HCT116 (cell line): Measurements from ENCODE around the gene FAM200B. TPM values are rescaled to one million over a fixed set of nuclear protein-coding genes. Genes with fewer than 3 reads are reported as not detected.

Experiments
- ATAC-seq: fragments of 200-7000 bp; cut with Tn5 transposase; 2 replicates; pipeline ENCODE4 v1.9.1; 2020; ENCODE audit warnings: mild to moderate bottlenecking, moderate library complexity
- BruUV-seq: library from RNA; stranded (reverse); fragments of 400-500 nt; replicated peaks from 2 replicates; lab custom pipeline; 2021; lab: Mats Ljungman, UMichigan
- CTCF ChIA-PET: fragments of 300-600 bp; sonication (Branson Sonifier 250); formaldehyde crosslinking; loops from one replicate; lab custom pipeline; 2021; ENCODE audit warnings: antibody characterized with exemption; lab: Charles Lee
- POLR2A ChIA-PET: fragments of 300-600, 350-600 bp; sonication (Branson Sonifier 250); formaldehyde crosslinking; loops from one replicate; lab custom pipeline; 2021; ENCODE audit warnings: antibody characterized with exemption; lab: Charles Lee
- RAD21 ChIA-PET, 2 experiments: fragments of 300-600 bp; sonication (Branson Sonifier 250); formaldehyde crosslinking; loops; one replicate each; lab custom pipeline; 2023; ENCODE audit warnings: low total read pairs in 2 of 2; ENCODE audit not compliant: uncharacterized antibody in 2 of 2, unreplicated experiment in 2 of 2, low non-redundant PET in 1 of 2; lab: Charles Lee
- DNase-seq: peaks from one replicate; pipeline ENCODE4 v3.0.0-alpha.2; 2010; ENCODE audit warnings: low read depth, low spot score
- H2AFZ ChIP-seq: fragments of 200-600 bp; shearing (Covaris generic), sonication (generic); 2 replicates; pipeline ENCODE4 v1.6.1; 2017; ENCODE audit warnings: low read depth, mixed run types, mixed read lengths, antibody characterized with exemption, low read length; ENCODE audit not compliant: poor library complexity, severe bottlenecking
- H3K27ac ChIP-seq: 2 replicates; pipeline ENCODE4 v1.5.1; 2012; ENCODE audit warnings: low read depth, low read length
- H3K27me3 ChIP-seq: fragments of 200-600 bp; sonication (generic); 2 replicates; pipeline ENCODE4 v1.6.1; 2016; ENCODE audit warnings: mixed run types, low read length, mixed read lengths; ENCODE audit not compliant: insufficient read depth
- H3K36me3 ChIP-seq, 2 experiments: fragments of 200-500 bp in 1 of 2; fragments of 200-600 bp in 1 of 2; sonication (Bioruptor generic) in 1 of 2; sonication (generic) in 1 of 2; 2 replicates each; pipeline versions ENCODE4 v1.5.1 to v1.6.1; 2014 to 2016; ENCODE audit warnings: low read length in 2 of 2, inconsistent platforms in 1 of 2, mixed read lengths in 1 of 2, mixed run types in 1 of 2; ENCODE audit not compliant: insufficient read depth in 2 of 2, control insufficient read depth in 1 of 2
- H3K4me1 ChIP-seq, 2 experiments: fragments of 200-600 bp in 1 of 2; sonication (generic) in 1 of 2; 2 replicates each; pipeline versions ENCODE4 v1.5.1 to v1.6.1; 2012 to 2017; ENCODE audit warnings: low read length in 2 of 2, inconsistent platforms in 1 of 2, mild to moderate bottlenecking in 1 of 2, mixed read lengths in 1 of 2, mixed run types in 1 of 2, moderate library complexity in 1 of 2; ENCODE audit not compliant: insufficient read depth in 2 of 2, control insufficient read depth in 1 of 2
- H3K4me2 ChIP-seq: fragments of 200-600 bp; sonication (generic); 2 replicates; pipeline ENCODE4 v1.6.1; 2017; ENCODE audit warnings: mixed run types, low read length, mixed read lengths
- H3K4me3 ChIP-seq, 2 experiments: fragments of 200-600 bp in 1 of 2; sonication (generic) in 1 of 2; replicated peaks in 1 of 2; 2 replicates each; pipeline ENCODE4 v1.5.1; 2011 to 2016; ENCODE audit warnings: low read length in 2 of 2, control low read depth in 1 of 2, low read depth in 1 of 2, mild to moderate bottlenecking in 1 of 2, mixed read lengths in 1 of 2, mixed run types in 1 of 2
- H3K79me2 ChIP-seq: fragments of 200-600 bp; sonication (generic); 2 replicates; pipeline ENCODE4 v1.6.1; 2017; ENCODE audit warnings: mild to moderate bottlenecking, mixed run types, low read length, moderate library complexity, mixed read lengths; ENCODE audit not compliant: insufficient read depth
- H3K9ac ChIP-seq: fragments of 200-600 bp; sonication (generic); 2 replicates; pipeline ENCODE4 v1.6.1; 2016; ENCODE audit warnings: low read length, mixed read lengths
- H3K9me2 ChIP-seq: fragments of 200-600 bp; sonication (generic), shearing (Covaris generic); 2 replicates; pipeline ENCODE4 v1.6.1; 2017; ENCODE audit warnings: mixed run types, mild to moderate bottlenecking, moderate library complexity; ENCODE audit not compliant: insufficient read depth
- H3K9me3 ChIP-seq, 2 experiments: fragments of 200-500 bp in 1 of 2; fragments of 200-600 bp in 1 of 2; sonication (Bioruptor generic) in 1 of 2; sonication (generic) in 1 of 2; 2 replicates each; pipeline ENCODE4 v1.6.1; 2014 to 2017; ENCODE audit warnings: low read length in 2 of 2, mixed read lengths in 2 of 2, inconsistent platforms in 1 of 2, low read depth in 1 of 2, mild to moderate bottlenecking in 1 of 2, mixed run types in 1 of 2, moderate library complexity in 1 of 2; ENCODE audit not compliant: control insufficient read depth in 1 of 2, insufficient read depth in 1 of 2
- H4K20me1 ChIP-seq: fragments of 200-600 bp; sonication (generic), shearing (Covaris generic); 2 replicates; pipeline ENCODE4 v1.6.1; 2017; ENCODE audit warnings: mixed run types, mild to moderate bottlenecking, moderate library complexity; ENCODE audit not compliant: insufficient read depth
- EZH2 ChIP-seq: fragments of 200-600 bp; sonication (generic); IDR thresholded peaks from 2 replicates; pipeline ENCODE4 v1.6.1; 2017; ENCODE audit warnings: antibody characterized with exemption, mixed run types
- FOSL1 ChIP-seq: IDR thresholded peaks from 2 replicates; pipeline ENCODE4 v1.6.1; 2012; ENCODE audit warnings: low read depth
- JUND ChIP-seq: IDR thresholded peaks from 2 replicates; pipeline ENCODE4 v1.6.1; 2012
- intact Hi-C: fragments of 100-400 bp; cut with micrococcal nuclease; formaldehyde crosslinking; loops from 2 replicates; pipeline ENCODE4 v1.10.0; 2022
- total RNA-seq: library from RNA; stranded (reverse); gene quantifications from one replicate; pipeline ENCODE4 v1.2.1, GENCODE V29; 2021; ENCODE audit not compliant: unreplicated experiment
- TF ChIP-seq, protein P1 (sequence below), 3 experiments: fragments of 200-600 bp in 1 of 3; sonication (generic) in 1 of 3; IDR thresholded peaks in 2 of 3; conservative IDR thresholded peaks in 1 of 3; 2 replicates each; pipeline ENCODE4 v1.5.1; 2012 to 2017; ENCODE audit warnings: low read depth in 2 of 3, low read length in 2 of 3, antibody characterized with exemption in 1 of 3, borderline replicate concordance in 1 of 3, control low read depth in 1 of 3, mild to moderate bottlenecking in 1 of 3, mixed read lengths in 1 of 3, mixed run types in 1 of 3, moderate library complexity in 1 of 3; ENCODE audit not compliant: insufficient read depth in 1 of 3

Gene FAM200B
- total RNA-seq, 1 experiment from 2014 or later = 26.1 TPM

- TF ChIP-seq, protein P1, sequence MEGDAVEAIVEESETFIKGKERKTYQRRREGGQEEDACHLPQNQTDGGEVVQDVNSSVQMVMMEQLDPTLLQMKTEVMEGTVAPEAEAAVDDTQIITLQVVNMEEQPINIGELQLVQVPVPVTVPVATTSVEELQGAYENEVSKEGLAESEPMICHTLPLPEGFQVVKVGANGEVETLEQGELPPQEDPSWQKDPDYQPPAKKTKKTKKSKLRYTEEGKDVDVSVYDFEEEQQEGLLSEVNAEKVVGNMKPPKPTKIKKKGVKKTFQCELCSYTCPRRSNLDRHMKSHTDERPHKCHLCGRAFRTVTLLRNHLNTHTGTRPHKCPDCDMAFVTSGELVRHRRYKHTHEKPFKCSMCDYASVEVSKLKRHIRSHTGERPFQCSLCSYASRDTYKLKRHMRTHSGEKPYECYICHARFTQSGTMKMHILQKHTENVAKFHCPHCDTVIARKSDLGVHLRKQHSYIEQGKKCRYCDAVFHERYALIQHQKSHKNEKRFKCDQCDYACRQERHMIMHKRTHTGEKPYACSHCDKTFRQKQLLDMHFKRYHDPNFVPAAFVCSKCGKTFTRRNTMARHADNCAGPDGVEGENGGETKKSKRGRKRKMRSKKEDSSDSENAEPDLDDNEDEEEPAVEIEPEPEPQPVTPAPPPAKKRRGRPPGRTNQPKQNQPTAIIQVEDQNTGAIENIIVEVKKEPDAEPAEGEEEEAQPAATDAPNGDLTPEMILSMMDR (IDR thresholded peaks at IDR 0.05 in 2 of 3, conservative IDR thresholded peaks at IDR 0.05 in 1 of 3; ENCODE audit: borderline replicate concordance in 1 of 3, insufficient read depth in 1 of 3, low read depth in 2 of 3, low read length in 2 of 3) = peak; percentile 63 to 89 (median 77); a peak in 5 of 6 replicates
- 0 out of 2 replicates have a peak, but pooled peaks have one; percentile 10 for TF ChIP-seq FOSL1
These were observed 31.6 kb upstream of the FAM200B start (continued) for GRCh38 chr4:15649914-15650545.

GRCh38 chr4:15651676-15652075 is 30.0 kb upstream of the FAM200B start:
- Histone ChIP-seq H2AFZ (no peak overlapping the region), H3K4me2 (no peak overlapping the region), H3K9me3 (no peaks in the 10 kb centered on the region), H3K27me3 (no peaks in the 10 kb centered on the region), H3K9ac (no peak overlapping the region), H4K20me1 (no peaks in the 10 kb centered on the region), H3K36me3 (no peaks in the 10 kb centered on the region), H3K4me1 (peaks cover 8 to 26% of the 10 kb centered on the region in 2 experiments), H3K79me2 (peaks cover 69% of the 10 kb centered on the region), H3K27ac (no peak overlapping the region), H3K4me3 (no peak overlapping the region), H3K9me2 (no peaks in the 10 kb centered on the region)
- TF ChIP-seq EZH2 (no peak), FOSL1 (no peak), JUND (no peak)
- intact Hi-C loops = loop anchor here (2.0 kb wide), 1 partner anchor 421 kb away; no protein-coding TSS in a partner anchor
- no peak for DNase-seq
- RAD21 ChIA-PET = no interaction called here
- CTCF ChIA-PET = interaction anchor here (1.9 kb wide), 1 partner anchor 172 kb away, joined by 8 read pairs; no protein-coding TSS in a partner anchor
- no peak for ATAC-seq
- POLR2A ChIA-PET = no interaction called here
- no TSS peak for BruUV-seq
